HepG2 (cell line): ENCODE data around the gene MMS19. TPM values are rescaled to one million over a fixed set of nuclear protein-coding genes. Genes with fewer than 3 reads are reported as not detected.

Experiments
- CHCHD3 ChIP-seq: sonication (generic); formaldehyde crosslinking; IDR thresholded peaks from 2 replicates; pipeline ENCODE4 v1.8.0; 2022; ENCODE audit warnings: mild to moderate bottlenecking, missing genetic modification reagents, moderate library complexity
- GABPA ChIP-seq, 2 experiments: IDR thresholded peaks; 2 replicates each; pipeline ENCODE4 v1.6.1; 2011 to 2016; ENCODE audit warnings: low read depth in 2 of 2, low read length in 1 of 2, missing biosample characterization in 1 of 2, missing genetic modification characterization in 1 of 2
- GTF3A ChIP-seq: sonication (generic); formaldehyde crosslinking; conservative IDR thresholded peaks from 2 replicates; pipeline ENCODE4 v1.4.0; 2020; ENCODE audit warnings: mild to moderate bottlenecking, missing genetic modification reagents
- HDAC1 ChIP-seq: sonication (generic); formaldehyde crosslinking; IDR thresholded peaks from 2 replicates; pipeline ENCODE4 v1.5.1; 2020; ENCODE audit warnings: mild to moderate bottlenecking, missing genetic modification reagents
- HDAC6 ChIP-seq: fragments of 200-600 bp; sonication (generic); IDR thresholded peaks from 2 replicates; pipeline ENCODE4 v1.7.0; 2017; ENCODE audit warnings: mild to moderate bottlenecking, antibody characterized with exemption, low read length, low read depth
- HHEX ChIP-seq: IDR thresholded peaks from 2 replicates; pipeline ENCODE4 v1.6.1; 2016; ENCODE audit warnings: control low read depth
- MAZ ChIP-seq, 2 experiments: sonication (generic) in 1 of 2; formaldehyde crosslinking in 1 of 2; IDR thresholded peaks; 2 replicates each; pipeline versions ENCODE4 v1.5.0 to v1.6.1; 2012 to 2020; ENCODE audit warnings: low read depth in 2 of 2, mild to moderate bottlenecking in 2 of 2, borderline replicate concordance in 1 of 2, improper control_type of control experiment in 1 of 2, low read length in 1 of 2, missing genetic modification reagents in 1 of 2, moderate library complexity in 1 of 2
- MBNL3 ChIP-seq: fragments of 250-450 bp; sonication (Bioruptor Pico); conservative IDR thresholded peaks from 2 replicates; pipeline ENCODE4 v1.8.0; 2022; ENCODE audit warnings: mild to moderate bottlenecking, inconsistent platforms
- MIER3 ChIP-seq: IDR thresholded peaks from 2 replicates; pipeline ENCODE4 v1.6.1; 2016; ENCODE audit warnings: missing compliant biosample characterization, borderline replicate concordance
- MLLT10 ChIP-seq: sonication (generic); formaldehyde crosslinking; IDR thresholded peaks from 2 replicates; pipeline ENCODE4 v1.4.0; 2020; ENCODE audit warnings: missing genetic modification reagents
- PHF8 ChIP-seq: sonication (generic); formaldehyde crosslinking; IDR thresholded peaks from 2 replicates; pipeline ENCODE4 v1.5.0; 2020; ENCODE audit warnings: missing genetic modification reagents
- RFXAP ChIP-seq: sonication (generic); formaldehyde crosslinking; IDR thresholded peaks from 2 replicates; pipeline ENCODE4 v1.4.0; 2020; ENCODE audit warnings: missing genetic modification reagents, borderline replicate concordance
- SATB2 ChIP-seq: sonication (generic); formaldehyde crosslinking; IDR thresholded peaks from 2 replicates; pipeline ENCODE4 v1.5.0; 2020; ENCODE audit warnings: missing genetic modification reagents
- SNRNP70 ChIP-seq: fragments of 200-400 bp; formaldehyde crosslinking; IDR thresholded peaks from 2 replicates; pipeline ENCODE4 v1.6.1; 2017; ENCODE audit warnings: mild to moderate bottlenecking, low read depth, low read length, moderate library complexity
- SRSF1 ChIP-seq: fragments of 200-400 bp; formaldehyde crosslinking; optimal IDR thresholded peaks from 2 replicates; pipeline ENCODE3; 2017; ENCODE audit warnings: mild to moderate bottlenecking, low read depth, low read length, moderate library complexity
- TBX3 ChIP-seq: fragments of 450-650 bp; IDR thresholded peaks from 2 replicates; pipeline ENCODE4 v1.6.1; 2017; ENCODE audit warnings: antibody characterized with exemption, mild to moderate bottlenecking, inconsistent platforms, borderline replicate concordance
- TEAD2 ChIP-seq: sonication (generic); formaldehyde crosslinking; IDR thresholded peaks from 2 replicates; pipeline ENCODE4 v1.9.0; 2021; ENCODE audit warnings: missing genetic modification reagents
- TP53 ChIP-seq: sonication (generic); formaldehyde crosslinking; conservative IDR thresholded peaks from 2 replicates; pipeline ENCODE4 v1.4.0; 2020; ENCODE audit warnings: missing genetic modification reagents
- ZMAT3 ChIP-seq: sonication (generic); formaldehyde crosslinking; conservative IDR thresholded peaks from 2 replicates; pipeline ENCODE4 v1.7.0; 2021; ENCODE audit warnings: missing genetic modification reagents
- ZNF121 ChIP-seq: sonication (generic); formaldehyde crosslinking; IDR thresholded peaks from 2 replicates; pipeline ENCODE4 v1.5.0; 2020; ENCODE audit warnings: mild to moderate bottlenecking, missing genetic modification reagents
- ZNF276 ChIP-seq: sonication (generic); formaldehyde crosslinking; IDR thresholded peaks from 2 replicates; pipeline ENCODE4 v1.4.0; 2020; ENCODE audit warnings: mild to moderate bottlenecking, low read depth, missing genetic modification reagents
- ZNF564 ChIP-seq: sonication (generic); formaldehyde crosslinking; IDR thresholded peaks from 2 replicates; pipeline ENCODE4 v1.8.1; 2023; ENCODE audit warnings: mild to moderate bottlenecking, missing genetic modification reagents
- ZNF768 ChIP-seq: sonication (generic); formaldehyde crosslinking; IDR thresholded peaks from 2 replicates; pipeline ENCODE4 v1.4.0; 2020; ENCODE audit warnings: missing genetic modification reagents
- polyA plus RNA-seq, 8 experiments: library from polyadenylated mRNA; depleted of rRNA in 3 of 8; stranded (reverse) in 7 of 8; unstranded in 1 of 8; fragments of >200 nt; fragmentation: Illumina TruSeq in 4 of 8; extraction: Trizol in 4 of 8; gene quantifications; 2 replicates each; pipeline versions ENCODE4 v1.2.1 to v1.2.3, GENCODE V29; 2011 to 2016; ENCODE audit warnings: low read depth in 4 of 8, missing spikeins in 1 of 8, mixed read lengths in 1 of 8; ENCODE audit not compliant: insufficient read depth in 1 of 8
- total RNA-seq, 5 experiments: library from RNA; depleted of rRNA; stranded (reverse); fragments of >200 nt; fragmentation: Illumina TruSeq; extraction: Trizol; gene quantifications; 2 replicates each; pipeline ENCODE4 v1.2.3, GENCODE V29; 2016; ENCODE audit warnings: low read depth in 1 of 5
- TF ChIP-seq, protein P1 (sequence below): sonication (generic); formaldehyde crosslinking; IDR thresholded peaks from 2 replicates; pipeline ENCODE4 v1.5.0; 2020; ENCODE audit warnings: mild to moderate bottlenecking, missing genetic modification reagents, moderate library complexity
- TF ChIP-seq, protein P2 (sequence below), 2 experiments: sonication (generic) in 1 of 2; formaldehyde crosslinking in 1 of 2; IDR thresholded peaks; 2 replicates each; pipeline versions ENCODE4 v1.4.0 to v1.6.1; 2018 to 2020; ENCODE audit warnings: missing genetic modification reagents in 2 of 2, borderline replicate concordance in 1 of 2, low read depth in 1 of 2, mild to moderate bottlenecking in 1 of 2, missing biosample characterization in 1 of 2

The MMS19 gene
- total and polyA plus RNA-seq, 2 of the 13 experiments (the other 11 are each of a cell fraction or from before 2014, with no cell fraction given) = 76.4 to 107 TPM

GRCh38 chr10:97498841-97499560 is 779 bp upstream of the MMS19 start, which contains the start of gene UBTD1 (continued):
- no peak for TF ChIP-seq TBX3
- TF ChIP-seq SRSF1 = peak; percentile 95
- no peak for TF ChIP-seq MBNL3 (CRISPR knock-in tag)
- TF ChIP-seq GTF3A = no peak
- TF ChIP-seq MIER3 (CRISPR knock-in tag) = no peak
- no peak for TF ChIP-seq SNRNP70
- TF ChIP-seq MAZ (IDR thresholded peaks at IDR 0.05; ENCODE audit: borderline replicate concordance, low read depth, low read length) = peak; percentile 87
- TF ChIP-seq MAZ (CRISPR knock-in tag; IDR thresholded peaks at IDR 0.05; ENCODE audit: low read depth) = no peak
- no peak for TF ChIP-seq TEAD2 (CRISPR knock-in tag)
- 0 out of 2 replicates have a peak, but pooled peaks have one; percentile 35 for TF ChIP-seq ZMAT3 (CRISPR knock-in tag)
- peak; percentile 22; the same call in 1 of the 2 replicates for TF ChIP-seq PHF8 (CRISPR knock-in tag)
- no peak for TF ChIP-seq HHEX (CRISPR knock-in tag)
- TF ChIP-seq RFXAP = no peak
- TF ChIP-seq ZNF276 (CRISPR knock-in tag) = no peak
- TF ChIP-seq, protein P1, sequence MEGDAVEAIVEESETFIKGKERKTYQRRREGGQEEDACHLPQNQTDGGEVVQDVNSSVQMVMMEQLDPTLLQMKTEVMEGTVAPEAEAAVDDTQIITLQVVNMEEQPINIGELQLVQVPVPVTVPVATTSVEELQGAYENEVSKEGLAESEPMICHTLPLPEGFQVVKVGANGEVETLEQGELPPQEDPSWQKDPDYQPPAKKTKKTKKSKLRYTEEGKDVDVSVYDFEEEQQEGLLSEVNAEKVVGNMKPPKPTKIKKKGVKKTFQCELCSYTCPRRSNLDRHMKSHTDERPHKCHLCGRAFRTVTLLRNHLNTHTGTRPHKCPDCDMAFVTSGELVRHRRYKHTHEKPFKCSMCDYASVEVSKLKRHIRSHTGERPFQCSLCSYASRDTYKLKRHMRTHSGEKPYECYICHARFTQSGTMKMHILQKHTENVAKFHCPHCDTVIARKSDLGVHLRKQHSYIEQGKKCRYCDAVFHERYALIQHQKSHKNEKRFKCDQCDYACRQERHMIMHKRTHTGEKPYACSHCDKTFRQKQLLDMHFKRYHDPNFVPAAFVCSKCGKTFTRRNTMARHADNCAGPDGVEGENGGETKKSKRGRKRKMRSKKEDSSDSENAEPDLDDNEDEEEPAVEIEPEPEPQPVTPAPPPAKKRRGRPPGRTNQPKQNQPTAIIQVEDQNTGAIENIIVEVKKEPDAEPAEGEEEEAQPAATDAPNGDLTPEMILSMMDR = peak; percentile 17; the same call in 1 of the 2 replicates
- peak; percentile 13 for TF ChIP-seq ZNF768 (CRISPR knock-in tag)
- TF ChIP-seq HDAC6 = no peak
- peak; percentile 21; the same call in 1 of the 2 replicates for TF ChIP-seq ZNF564
- TF ChIP-seq ZNF121 (CRISPR knock-in tag) = no peak
- no peak for TF ChIP-seq TP53 (CRISPR knock-in tag)
- TF ChIP-seq, protein P2, sequence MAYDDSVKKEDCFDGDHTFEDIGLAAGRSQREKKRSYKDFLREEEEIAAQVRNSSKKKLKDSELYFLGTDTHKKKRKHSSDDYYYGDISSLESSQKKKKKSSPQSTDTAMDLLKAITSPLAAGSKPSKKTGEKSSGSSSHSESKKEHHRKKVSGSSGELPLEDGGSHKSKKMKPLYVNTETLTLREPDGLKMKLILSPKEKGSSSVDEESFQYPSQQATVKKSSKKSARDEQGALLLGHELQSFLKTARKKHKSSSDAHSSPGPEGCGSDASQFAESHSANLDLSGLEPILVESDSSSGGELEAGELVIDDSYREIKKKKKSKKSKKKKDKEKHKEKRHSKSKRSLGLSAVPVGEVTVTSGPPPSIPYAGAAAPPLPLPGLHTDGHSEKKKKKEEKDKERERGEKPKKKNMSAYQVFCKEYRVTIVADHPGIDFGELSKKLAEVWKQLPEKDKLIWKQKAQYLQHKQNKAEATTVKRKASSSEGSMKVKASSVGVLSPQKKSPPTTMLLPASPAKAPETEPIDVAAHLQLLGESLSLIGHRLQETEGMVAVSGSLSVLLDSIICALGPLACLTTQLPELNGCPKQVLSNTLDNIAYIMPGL (CRISPR knock-in tag; IDR thresholded peaks at IDR 0.05; ENCODE audit: borderline replicate concordance in 1 of 2, low read depth in 1 of 2) = 0 out of 4 replicates have a peak, but pooled peaks of 1 of the 2 experiments have one; percentile 54
- 0 out of 2 replicates have a peak, but pooled peaks have one; percentile 44 for TF ChIP-seq SATB2 (CRISPR knock-in tag)
- peak; percentile 75 for TF ChIP-seq HDAC1
- no peak for TF ChIP-seq GABPA (IDR thresholded peaks at IDR 0.05; ENCODE audit: low read depth, low read length)
- no peak for TF ChIP-seq GABPA (CRISPR knock-in tag; IDR thresholded peaks at IDR 0.05; ENCODE audit: low read depth)
- TF ChIP-seq CHCHD3 (CRISPR knock-in tag) = 0 out of 2 replicates have a peak, but pooled peaks have one; percentile 61
- TF ChIP-seq MLLT10 (CRISPR knock-in tag) = no peak
